NT2/D1 (cell line): Measurements from ENCODE around the gene NAV2.

Experiments
- DNase-seq: peaks from one replicate; pipeline ENCODE4 v3.0.0-alpha.2; 2011; ENCODE audit warnings: low read depth, low spot score
- H3K27me3 ChIP-seq: 2 replicates; pipeline ENCODE4 v1.6.0; 2011; ENCODE audit warnings: mild to moderate bottlenecking; ENCODE audit not compliant: insufficient read length, insufficient read depth
- H3K36me3 ChIP-seq: 2 replicates; pipeline ENCODE4 v1.6.1; 2011; ENCODE audit warnings: mild to moderate bottlenecking, low read length, mixed read lengths; ENCODE audit not compliant: insufficient read depth, insufficient read length
- H3K4me1 ChIP-seq: 2 replicates; pipeline ENCODE4 v1.5.1; 2011; ENCODE audit not compliant: insufficient read depth, insufficient read length
- H3K4me3 ChIP-seq: 2 replicates; pipeline ENCODE4 v1.5.1; 2011; ENCODE audit warnings: low read depth; ENCODE audit not compliant: insufficient read length
- H3K9ac ChIP-seq: 2 replicates; pipeline ENCODE4 v1.6.0; 2011; ENCODE audit warnings: low read depth; ENCODE audit not compliant: insufficient read length
- H3K9me3 ChIP-seq: 2 replicates; pipeline ENCODE4 v1.5.1; 2011; ENCODE audit warnings: mild to moderate bottlenecking, low read length; ENCODE audit not compliant: insufficient read depth
- SUZ12 ChIP-seq: IDR thresholded peaks from 2 replicates; pipeline ENCODE4 v1.6.1; 2011; ENCODE audit not compliant: insufficient read length, insufficient read depth; ENCODE audit errors: extremely low read depth
- YY1 ChIP-seq: IDR thresholded peaks from 2 replicates; pipeline ENCODE4 v1.6.1; 2011; ENCODE audit not compliant: insufficient read length, insufficient read depth
- ZNF274 ChIP-seq: IDR thresholded peaks from 2 replicates; pipeline ENCODE4 v1.6.1; 2011; ENCODE audit warnings: mild to moderate bottlenecking, low read depth, low read length

NAV2 gene

DNA sequence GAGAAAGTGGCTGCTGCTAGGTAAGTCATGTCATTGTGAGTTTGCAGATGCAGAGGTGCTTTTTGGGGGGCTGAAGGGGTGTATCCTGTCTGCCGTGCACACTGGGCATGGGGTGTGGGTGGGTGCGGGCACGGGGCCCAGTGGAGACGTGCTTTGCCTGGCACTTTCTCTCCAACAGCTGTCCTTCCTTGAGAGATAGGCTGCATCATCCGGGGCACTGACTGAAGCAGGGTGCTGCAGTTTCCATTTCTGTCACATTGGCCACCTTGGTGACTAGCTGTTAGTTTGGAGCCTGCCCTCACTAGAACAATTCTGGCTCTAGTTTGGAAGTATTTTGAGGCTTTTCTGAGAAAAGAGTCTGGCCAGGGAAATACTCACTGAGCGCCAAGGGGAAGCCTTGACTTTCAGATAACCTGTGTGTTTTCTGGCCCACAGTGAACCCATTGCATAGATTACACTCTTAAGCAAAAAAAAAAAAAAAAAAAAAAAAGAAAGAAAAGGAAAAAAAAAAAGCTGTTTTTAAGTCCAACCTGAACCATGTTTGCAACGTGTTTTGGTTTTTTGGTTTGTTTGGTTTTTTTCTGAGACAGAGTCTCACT lies 219.2 kb downstream of the NAV2 start:
- Histone ChIP-seq H3K27me3 (no peaks in the 10 kb centered on the region), H3K4me1 (peaks cover 2% of the 10 kb centered on the region), H3K4me3 (no peak overlapping the region), H3K9me3 (no peaks in the 10 kb centered on the region), H3K9ac (no peak overlapping the region), H3K36me3 (peaks cover 8% of the 10 kb centered on the region)
- TF ChIP-seq SUZ12 (no peak), ZNF274 (no peak), YY1 (no peak)
- no peak for DNase-seq

DNA sequence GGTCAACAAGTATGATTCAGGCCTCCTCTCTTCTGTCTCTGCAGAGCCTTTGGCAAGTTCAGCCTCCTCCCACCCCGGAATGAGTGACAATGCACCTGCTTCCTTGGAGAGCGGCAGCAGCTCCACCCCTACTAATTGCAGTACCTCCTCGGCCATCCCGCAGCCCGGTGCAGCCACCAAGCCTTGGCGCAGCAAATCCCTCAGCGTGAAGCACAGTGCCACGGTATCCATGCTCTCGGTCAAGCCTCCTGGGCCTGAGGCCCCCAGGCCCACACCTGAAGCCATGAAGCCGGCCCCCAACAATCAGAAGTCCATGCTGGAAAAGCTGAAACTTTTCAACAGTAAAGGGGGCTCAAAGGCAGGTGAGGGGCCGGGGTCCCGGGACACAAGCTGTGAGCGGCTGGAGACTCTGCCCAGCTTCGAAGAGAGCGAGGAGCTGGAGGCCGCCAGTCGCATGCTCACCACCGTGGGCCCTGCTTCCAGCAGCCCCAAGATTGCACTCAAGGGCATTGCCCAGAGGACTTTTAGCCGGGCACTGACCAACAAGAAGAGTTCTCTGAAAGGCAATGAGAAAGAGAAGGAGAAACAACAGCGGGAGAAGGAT lies 220.6 kb downstream of the NAV2 start:
- Histone ChIP-seq H3K36me3 (peaks cover 8% of the 10 kb centered on the region), H3K9ac (no peak overlapping the region)

DNA sequence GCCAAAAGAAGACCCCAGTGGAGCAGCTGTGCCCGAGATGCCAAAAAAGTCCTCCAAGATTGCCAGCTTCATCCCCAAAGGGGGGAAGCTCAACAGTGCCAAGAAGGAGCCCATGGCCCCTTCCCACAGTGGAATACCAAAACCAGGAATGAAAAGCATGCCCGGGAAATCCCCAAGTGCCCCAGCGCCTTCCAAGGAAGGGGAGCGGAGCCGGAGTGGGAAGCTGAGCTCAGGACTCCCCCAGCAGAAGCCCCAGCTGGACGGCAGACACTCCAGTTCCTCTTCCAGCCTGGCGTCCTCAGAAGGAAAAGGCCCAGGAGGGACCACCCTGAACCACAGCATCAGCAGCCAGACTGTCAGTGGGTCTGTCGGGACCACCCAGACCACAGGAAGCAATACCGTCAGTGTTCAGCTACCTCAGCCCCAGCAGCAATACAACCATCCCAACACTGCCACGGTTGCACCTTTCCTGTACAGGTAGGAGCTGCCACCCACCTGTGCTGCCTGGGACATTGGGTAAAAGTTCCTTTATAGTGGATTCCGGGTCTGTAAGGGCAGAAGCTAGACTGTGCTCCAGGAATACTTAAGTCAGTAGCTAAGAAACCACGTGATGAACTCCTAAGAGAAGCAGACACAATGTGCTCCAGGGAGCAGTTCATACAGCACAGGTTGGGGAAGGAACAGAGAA lies 221.3 kb downstream of the NAV2 start:
- no peak for DNase-seq
- Histone ChIP-seq H3K36me3 (peaks cover 8% of the 10 kb centered on the region), H3K27me3 (no peaks in the 10 kb centered on the region), H3K4me3 (no peak overlapping the region), H3K9ac (no peak overlapping the region), H3K9me3 (no peaks in the 10 kb centered on the region), H3K4me1 (peaks cover 2% of the 10 kb centered on the region)
- no peak for TF ChIP-seq YY1
- no peak for TF ChIP-seq ZNF274
- TF ChIP-seq SUZ12: no peak

More for the DNA sequence above, 220.6 kb downstream of the NAV2 start:
- Histone ChIP-seq H3K4me1 (peaks cover 2% of the 10 kb centered on the region), H3K4me3 (no peak overlapping the region), H3K9me3 (no peaks in the 10 kb centered on the region), H3K27me3 (no peaks in the 10 kb centered on the region)
- DNase-seq: no peak
- TF ChIP-seq SUZ12 (no peak), YY1 (no peak), ZNF274 (no peak)

DNA sequence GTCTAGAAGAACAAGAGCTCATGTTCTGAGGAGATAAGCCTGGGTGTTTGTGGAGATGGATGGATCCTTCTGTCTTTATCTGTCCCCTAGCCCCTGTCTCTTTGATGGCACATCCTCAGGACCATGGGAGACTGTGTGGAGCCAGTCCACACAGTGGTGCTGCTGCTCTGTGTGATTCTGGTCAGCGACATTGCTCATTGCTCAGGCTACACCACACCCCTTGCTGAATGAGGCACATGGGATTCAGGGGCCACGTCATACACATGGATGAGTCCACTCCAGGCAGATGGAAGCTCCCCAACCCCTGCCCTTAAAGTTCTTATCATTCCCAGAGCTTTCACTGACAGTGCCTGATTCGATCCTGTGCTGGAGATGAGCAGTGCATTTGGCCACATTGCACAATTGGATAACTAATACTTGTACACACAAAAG lies 222.2 kb downstream of the NAV2 start:
- no peaks in the 10 kb centered on the region for H3K27me3 ChIP-seq
- H3K4me1 ChIP-seq: peaks cover 2% of the 10 kb centered on the region
- DNase-seq: no peak
- H3K9ac ChIP-seq: no peak overlapping the region
- TF ChIP-seq YY1 (no peak), SUZ12 (no peak), ZNF274 (no peak)
- H3K36me3 ChIP-seq: peaks cover 13% of the 10 kb centered on the region
- no peaks in the 10 kb centered on the region for H3K9me3 ChIP-seq
- no peak overlapping the region for H3K4me3 ChIP-seq

DNA sequence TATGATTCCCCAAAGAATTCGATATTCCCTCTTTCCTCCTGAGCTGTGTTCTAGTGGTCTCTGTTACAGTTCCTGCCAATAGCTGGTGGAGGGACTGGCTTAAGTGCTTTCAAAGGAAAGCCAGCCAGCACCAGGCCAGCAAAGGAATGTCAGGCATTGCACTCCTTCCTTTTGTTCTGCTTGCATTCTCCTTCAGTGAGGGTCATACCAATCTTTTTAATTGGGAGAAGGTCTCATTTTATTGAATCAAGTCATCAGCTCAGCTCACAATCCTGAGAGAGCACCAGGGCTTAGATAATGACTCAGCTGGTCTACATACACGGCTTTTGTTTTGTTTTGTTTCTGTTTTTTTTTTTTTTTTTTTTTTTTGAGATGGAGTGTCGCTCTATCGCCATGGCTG lies 222.9 kb downstream of the NAV2 start:
- no peak overlapping the region for H3K4me3 ChIP-seq
- H3K27me3 ChIP-seq: no peaks in the 10 kb centered on the region
- no peaks in the 10 kb centered on the region for H3K9me3 ChIP-seq
- DNase-seq: peak; percentile 44
- H3K9ac ChIP-seq: no peak overlapping the region
- peaks cover 2% of the 10 kb centered on the region for H3K4me1 ChIP-seq
- peaks cover 13% of the 10 kb centered on the region for H3K36me3 ChIP-seq
- TF ChIP-seq YY1 (no peak), SUZ12 (no peak)

DNA sequence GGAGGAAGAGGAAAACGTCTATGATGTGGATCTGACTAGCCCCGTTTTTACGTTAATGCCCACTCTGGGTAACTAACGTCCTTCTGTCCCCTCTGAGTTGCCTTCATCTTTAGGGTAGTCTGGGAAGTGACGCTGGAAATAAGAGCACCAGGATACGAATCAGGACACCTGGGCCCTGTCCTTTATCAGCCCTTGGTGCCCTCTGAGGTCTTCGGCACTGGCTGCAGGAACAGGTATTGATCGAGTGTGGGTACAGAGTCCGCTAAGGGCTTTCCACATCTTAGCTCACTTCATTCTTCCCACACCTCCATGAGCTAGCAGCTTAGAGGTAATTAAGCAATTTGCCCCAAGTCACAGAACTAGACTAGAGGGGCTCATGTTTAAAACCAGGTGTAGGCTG lies 223.8 kb downstream of the NAV2 start:
- Histone ChIP-seq H3K4me1 (peaks cover 2% of the 10 kb centered on the region), H3K27me3 (no peaks in the 10 kb centered on the region), H3K9ac (no peak overlapping the region), H3K4me3 (no peak overlapping the region), H3K36me3 (peaks cover 13% of the 10 kb centered on the region), H3K9me3 (no peaks in the 10 kb centered on the region)
- no peak for DNase-seq
- TF ChIP-seq ZNF274: no peak
- TF ChIP-seq YY1: no peak
- TF ChIP-seq SUZ12: no peak

DNA sequence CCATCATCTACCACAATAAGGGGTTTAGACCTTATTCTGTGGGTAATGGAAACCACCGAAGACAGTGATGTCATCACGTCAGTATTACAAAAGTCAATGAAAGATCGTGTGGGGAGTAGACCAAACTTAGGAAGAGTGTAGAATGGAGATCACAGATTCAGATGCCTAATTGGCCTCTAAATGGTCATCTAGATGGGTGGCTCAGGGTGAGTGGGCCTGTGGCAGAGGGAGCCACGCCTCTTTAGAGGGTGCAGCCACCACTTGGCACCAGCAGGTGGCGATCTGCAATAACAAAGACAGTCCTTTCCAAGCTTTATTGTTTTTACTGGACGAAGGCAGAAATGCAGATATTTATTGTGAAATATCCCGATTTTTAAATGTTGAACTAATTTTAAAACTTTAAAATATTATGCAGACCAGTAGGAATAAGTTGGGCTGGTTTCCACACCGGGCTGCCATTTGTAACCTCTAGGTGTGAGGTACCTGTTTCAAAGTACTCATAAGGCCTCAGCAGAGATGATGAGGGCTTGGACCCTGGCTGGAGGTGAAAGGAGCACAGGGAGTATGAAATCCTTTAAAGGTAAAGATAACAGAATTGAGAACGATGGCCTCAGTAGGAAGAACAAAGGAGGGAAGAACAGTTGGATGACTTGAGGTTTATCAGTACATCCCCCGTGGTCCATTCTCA lies 225.7 kb downstream of the NAV2 start:
- H3K4me1 ChIP-seq: no peaks in the 10 kb centered on the region
- peaks cover 13% of the 10 kb centered on the region for H3K36me3 ChIP-seq
- H3K9ac ChIP-seq: no peak overlapping the region
- H3K4me3 ChIP-seq: no peak overlapping the region
- no peaks in the 10 kb centered on the region for H3K9me3 ChIP-seq
- no peak for TF ChIP-seq SUZ12
- DNase-seq: no peak
- H3K27me3 ChIP-seq: no peaks in the 10 kb centered on the region
